Heart right ventricle (tissue), 16 donors: Measurements from ENCODE around the gene ARFIP2. TPM values are rescaled to one million over a fixed set of nuclear protein-coding genes. Genes with fewer than 3 reads are reported as not detected.

ENCODE experiments used
- ATAC-seq, 8 donors: fragments of 200-7000 bp; cut with Tn5 transposase; one replicate each; pipeline ENCODE4 v1.9.1; 2020; ENCODE audit warnings: mild to moderate bottlenecking in 8 of 8, moderate library complexity in 8 of 8, moderate number of reproducible peaks in 1 of 8
- DNase-seq, 2 donors: peaks; one replicate each; pipeline ENCODE4 v3.0.0-alpha.2; 2020
- H3K27ac ChIP-seq, 10 donors: fragments of 200-600 bp; sonication (generic) in 2 of 10; one replicate each; pipeline versions ENCODE4 v1.5.0 to v1.8.0; 2020 to 2022; ENCODE audit warnings: mild to moderate bottlenecking in 3 of 10
- H3K27me3 ChIP-seq, 7 donors: fragments of 200-600 bp; one replicate each; pipeline ENCODE4 v1.8.0; 2021 to 2022; ENCODE audit warnings: mild to moderate bottlenecking in 2 of 7
- H3K36me3 ChIP-seq, 9 donors: fragments of 200-600 bp; sonication (generic) in 1 of 9; one replicate each; pipeline versions ENCODE4 v1.5.0 to v1.8.0; 2020 to 2022; ENCODE audit warnings: mild to moderate bottlenecking in 2 of 9
- H3K4me1 ChIP-seq, 9 donors: fragments of 200-600 bp; sonication (generic) in 1 of 9; one replicate each; pipeline versions ENCODE4 v1.5.0 to v1.8.0; 2020 to 2022; ENCODE audit warnings: mild to moderate bottlenecking in 4 of 9
- H3K4me3 ChIP-seq, 10 donors: fragments of 200-600 bp; sonication (generic) in 2 of 10; one replicate each; pipeline versions ENCODE4 v1.5.0 to v1.8.0; 2020 to 2022; ENCODE audit warnings: mild to moderate bottlenecking in 7 of 10, moderate library complexity in 2 of 10
- H3K9me3 ChIP-seq, 11 donors: fragments of 200-600 bp in 10 of 11; sonication (generic) in 2 of 11; one replicate each; pipeline versions ENCODE4 v1.5.0 to v1.8.0; 2013 to 2022; ENCODE audit warnings: mild to moderate bottlenecking in 2 of 11, control low read depth in 1 of 11, moderate library complexity in 1 of 11
- WGBS, 2 donors: extraction: QIAGEN DNeasy Blood & Tissue Kit; methylation state at CpG; one replicate each; pipeline ENCODE4 v1.1.7; 2013; ENCODE audit warnings: inconsistent platforms in 1 of 2; 5-methylcytosine and 5-hydroxymethylcytosine counted together
- intact Hi-C, 10 donors: fragments of 100-400 bp; cut with DNase I; formaldehyde crosslinking; loops; one replicate each; pipeline versions ENCODE4 v1.11.1 to v1.14.2; 2022
- polyA plus RNA-seq, 2 donors: library from polyadenylated mRNA; stranded (reverse); fragments of 200-250 nt; gene quantifications; one replicate each; pipeline ENCODE4 v1.2.3, GENCODE V29; 2013
- total RNA-seq, 10 donors: library from RNA; stranded (reverse); fragmentation: NEBNext Ultra II Directional in 3 of 10; extraction: Animal tissue kit (Norgen Biotek cat#: 25700) in 3 of 10; gene quantifications; one replicate each; pipeline versions ENCODE4 v1.2.1 to v1.2.4, GENCODE V29; 2021 to 2023
- TF ChIP-seq, protein P1 (sequence below), 9 donors: fragments of 200-600 bp; sonication (generic) in 2 of 9; IDR thresholded peaks; one replicate each; pipeline versions ENCODE4 v1.5.0 to v1.8.0; 2021 to 2022; ENCODE audit warnings: antibody characterized with exemption in 9 of 9, mild to moderate bottlenecking in 5 of 9, moderate library complexity in 1 of 9
- donor health status: Arrhythmogenic right ventricular cardiomyopathy.
- donor health status: ischemic (EF 13 %, LVEDD 7.1; RV severe dilation, severe dysfunction).
- donor health status: healthy with polysubstance abuse.
- donor health status: DM: no; HTN: yes; CAD: no.
- donor health status: DM: no; HTN: no; CAD: no.
- donor health status: ischemic (EF 25% LVEDD 6.9; RV normal size, moderate dysfunction).
- donor health status: ischemic (EF 25% LVEDD 5.7; RV mildly dilated, moderate dysfunction).
- donor health status: healthy.
- donor health status: DM: yes; HTN: yes; CAD: no.
- donor health status: Ischemic cardiomyopathy.
- donor health status: ischemic (EF 35%, LVEDD 5.7; RV mildly dilated, moderate dysfunction).
- donor health status: nonischemic (EF 11% LVEDD 7.7; RV severe dilation, severe dysfunction).
- donor health status: DM: yes; HTN: yes; CAD: no.
- donor health status: PGD.
- donor health status: ischemic (EF 29% LVEDD 5.4; RV normal size, mild dysfunction).
- donor health status: nonischemic (EF 23%, LVEDD 6.1; RV moderate dilation, normal function).

ARFIP2 gene
- total and polyA plus RNA-seq, 12 donors: 12.4 to 36.8 (median 15.3) TPM

DNA sequence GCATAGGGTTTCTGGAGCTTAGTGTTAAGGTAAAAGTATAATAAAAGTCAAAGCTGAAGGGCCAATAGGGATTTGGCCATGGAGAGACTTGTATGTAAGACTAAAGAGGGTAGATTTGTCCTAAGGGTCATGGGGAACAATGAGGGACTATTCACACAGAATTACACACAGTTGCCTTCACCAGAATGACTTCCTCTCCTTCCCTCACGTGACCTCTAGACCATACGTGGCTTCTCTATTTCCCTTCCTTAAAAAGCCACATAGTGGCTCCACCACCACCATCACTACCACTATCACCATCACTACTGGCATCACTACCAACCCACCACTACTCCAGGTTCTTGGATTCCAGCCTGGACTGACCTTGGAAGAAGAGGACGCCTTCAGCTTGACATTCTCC is 43.1 kb downstream of the ARFIP2 start:
- no peaks in the 10 kb centered on the region for H3K36me3 ChIP-seq
- H3K4me1 ChIP-seq: peaks cover 0 to 19% (median 0%) of the 10 kb centered on the region in 9 donors
- no peaks in the 10 kb centered on the region for H3K9me3 ChIP-seq
- WGBS, 2 donors: 65% methylated on average over 3 of the region's 3 CpGs
- H3K27me3 ChIP-seq: no peaks in the 10 kb centered on the region
- intact Hi-C loops: loop anchor here in 3 of 10 donors (5.0 kb wide), 1 partner anchor 69 kb away; no protein-coding TSS in a partner anchor
- no peak overlapping the region for H3K27ac ChIP-seq
- peak in 2 of 8 donors; percentile 18 to 26 for ATAC-seq
- H3K4me3 ChIP-seq: no peak overlapping the region
- DNase-seq: no peak
- TF ChIP-seq, protein P1, sequence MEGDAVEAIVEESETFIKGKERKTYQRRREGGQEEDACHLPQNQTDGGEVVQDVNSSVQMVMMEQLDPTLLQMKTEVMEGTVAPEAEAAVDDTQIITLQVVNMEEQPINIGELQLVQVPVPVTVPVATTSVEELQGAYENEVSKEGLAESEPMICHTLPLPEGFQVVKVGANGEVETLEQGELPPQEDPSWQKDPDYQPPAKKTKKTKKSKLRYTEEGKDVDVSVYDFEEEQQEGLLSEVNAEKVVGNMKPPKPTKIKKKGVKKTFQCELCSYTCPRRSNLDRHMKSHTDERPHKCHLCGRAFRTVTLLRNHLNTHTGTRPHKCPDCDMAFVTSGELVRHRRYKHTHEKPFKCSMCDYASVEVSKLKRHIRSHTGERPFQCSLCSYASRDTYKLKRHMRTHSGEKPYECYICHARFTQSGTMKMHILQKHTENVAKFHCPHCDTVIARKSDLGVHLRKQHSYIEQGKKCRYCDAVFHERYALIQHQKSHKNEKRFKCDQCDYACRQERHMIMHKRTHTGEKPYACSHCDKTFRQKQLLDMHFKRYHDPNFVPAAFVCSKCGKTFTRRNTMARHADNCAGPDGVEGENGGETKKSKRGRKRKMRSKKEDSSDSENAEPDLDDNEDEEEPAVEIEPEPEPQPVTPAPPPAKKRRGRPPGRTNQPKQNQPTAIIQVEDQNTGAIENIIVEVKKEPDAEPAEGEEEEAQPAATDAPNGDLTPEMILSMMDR (IDR thresholded peaks at IDR 0.05): no peak

- WGBS, 2 donors: 93% methylated on average over 12 of the region's 12 CpGs
- Histone ChIP-seq H3K27me3 (no peaks in the 10 kb centered on the region), H3K4me1 (peaks cover 0 to 19% (median 0%) of the 10 kb centered on the region in 9 donors), H3K36me3 (no peaks in the 10 kb centered on the region), H3K9me3 (no peaks in the 10 kb centered on the region), H3K4me3 (no peak overlapping the region), H3K27ac (no peak overlapping the region)
- DNase-seq (no peak), ATAC-seq (no peak)
- intact Hi-C loops: loop anchor here in 3 of 10 donors (5.0 kb wide), 1 partner anchor 70 kb away; no protein-coding TSS in a partner anchor
- TF ChIP-seq, protein P1 (IDR thresholded peaks at IDR 0.05): no peak
Observed at GRCh38 chr11:6437423-6437822, 43.7 kb downstream of the ARFIP2 start.

DNA sequence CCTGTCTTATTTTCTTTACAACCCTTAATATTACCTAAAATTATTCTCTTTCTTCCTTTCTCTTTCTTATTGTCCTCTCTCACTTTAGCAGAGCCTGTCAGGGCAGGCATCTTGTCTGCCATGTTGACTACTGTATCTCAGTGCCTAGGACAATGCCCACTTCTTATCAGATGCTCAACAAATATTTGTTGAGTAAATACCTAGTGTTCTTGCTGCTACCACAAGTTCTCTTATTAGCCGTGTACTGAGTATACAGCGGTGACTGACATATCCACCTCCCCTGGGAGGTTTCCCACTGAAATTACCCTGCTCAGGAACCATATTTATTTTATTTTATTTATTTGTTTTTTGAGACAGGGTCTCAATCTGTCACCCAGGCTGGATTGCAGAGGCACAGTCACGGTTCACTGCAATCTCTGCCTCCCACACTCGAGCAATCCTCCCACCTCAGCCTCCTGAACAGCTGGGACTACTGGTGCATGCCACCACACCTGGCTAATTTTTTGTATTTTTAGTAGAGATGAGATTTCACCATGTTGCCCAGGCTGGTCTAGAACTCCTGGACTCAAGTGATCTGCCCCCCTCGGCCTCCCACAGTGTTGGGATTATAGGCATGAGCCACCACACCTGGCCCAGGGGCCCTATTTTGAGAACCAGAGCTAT is 47.0 kb downstream of the ARFIP2 start:
- DNase-seq: no peak
- Histone ChIP-seq H3K4me3 (no peak overlapping the region), H3K27ac (no peak overlapping the region), H3K4me1 (peaks cover 0 to 17% (median 0%) of the 10 kb centered on the region in 9 donors), H3K36me3 (no peaks in the 10 kb centered on the region), H3K27me3 (no peaks in the 10 kb centered on the region), H3K9me3 (no peaks in the 10 kb centered on the region)
- intact Hi-C loops: no loop called here
- ATAC-seq: no peak
- 77 to 81% methylated on average over 5 of the region's 5 CpGs for WGBS, 2 donors
- TF ChIP-seq, protein P1 (IDR thresholded peaks at IDR 0.05): no peak

DNA sequence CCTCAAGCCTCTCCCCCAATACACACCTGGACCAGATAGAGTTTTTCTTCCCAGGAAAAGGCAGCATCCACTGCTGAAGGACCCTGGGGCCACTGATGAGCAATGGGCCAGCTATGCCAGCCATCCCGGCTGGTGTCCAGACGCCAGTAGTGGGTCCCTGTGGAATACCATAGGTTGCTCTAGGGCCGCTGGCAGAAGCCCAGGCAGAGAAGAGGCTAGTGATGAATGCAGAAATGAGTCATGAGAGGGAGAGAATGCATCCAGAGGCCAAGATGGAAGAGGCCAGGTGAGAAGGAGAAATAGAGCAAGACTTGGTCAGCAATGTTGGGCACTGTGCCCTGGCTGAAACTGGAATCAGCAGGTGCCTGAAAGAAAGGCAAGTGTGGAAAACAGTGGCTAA is 49.3 kb downstream of the ARFIP2 start:
- H3K27me3 ChIP-seq: no peaks in the 10 kb centered on the region
- no peak for DNase-seq
- 88 to 92% methylated on average over 3 of the region's 3 CpGs for WGBS, 2 donors
- H3K36me3 ChIP-seq: no peaks in the 10 kb centered on the region
- no peak overlapping the region for H3K4me3 ChIP-seq
- H3K4me1 ChIP-seq: no peaks in the 10 kb centered on the region
- H3K9me3 ChIP-seq: no peaks in the 10 kb centered on the region
- no peak overlapping the region for H3K27ac ChIP-seq
- TF ChIP-seq, protein P1 (IDR thresholded peaks at IDR 0.05): no peak
- no peak for ATAC-seq
- intact Hi-C loops: no loop called here
